Esophagus muscularis mucosa (tissue), 3 donors: ENCODE results near the gene ADAM22.

Experiments used
- POLR2A ChIP-seq: fragments of 450-650 bp; IDR thresholded peaks from one replicate; pipeline ENCODE4 v1.6.1; 2017; ENCODE audit warnings: antibody characterized with exemption, moderate library complexity, mild to moderate bottlenecking, low read depth
- TF ChIP-seq, protein P1 (sequence below), 3 experiments: fragments of 200-600 bp in 2 of 3; fragments of 450-650 bp in 1 of 3; sonication (generic) in 2 of 3; IDR thresholded peaks; one replicate each; pipeline ENCODE4 v1.5.1; 2017 to 2019; ENCODE audit warnings: antibody characterized with exemption in 3 of 3, mild to moderate bottlenecking in 2 of 3, moderate library complexity in 1 of 3

GRCh38 chr7:88208521-88208920 is 274.5 kb downstream of the ADAM22 start:
- no peak for TF ChIP-seq POLR2A
- TF ChIP-seq, protein P1, sequence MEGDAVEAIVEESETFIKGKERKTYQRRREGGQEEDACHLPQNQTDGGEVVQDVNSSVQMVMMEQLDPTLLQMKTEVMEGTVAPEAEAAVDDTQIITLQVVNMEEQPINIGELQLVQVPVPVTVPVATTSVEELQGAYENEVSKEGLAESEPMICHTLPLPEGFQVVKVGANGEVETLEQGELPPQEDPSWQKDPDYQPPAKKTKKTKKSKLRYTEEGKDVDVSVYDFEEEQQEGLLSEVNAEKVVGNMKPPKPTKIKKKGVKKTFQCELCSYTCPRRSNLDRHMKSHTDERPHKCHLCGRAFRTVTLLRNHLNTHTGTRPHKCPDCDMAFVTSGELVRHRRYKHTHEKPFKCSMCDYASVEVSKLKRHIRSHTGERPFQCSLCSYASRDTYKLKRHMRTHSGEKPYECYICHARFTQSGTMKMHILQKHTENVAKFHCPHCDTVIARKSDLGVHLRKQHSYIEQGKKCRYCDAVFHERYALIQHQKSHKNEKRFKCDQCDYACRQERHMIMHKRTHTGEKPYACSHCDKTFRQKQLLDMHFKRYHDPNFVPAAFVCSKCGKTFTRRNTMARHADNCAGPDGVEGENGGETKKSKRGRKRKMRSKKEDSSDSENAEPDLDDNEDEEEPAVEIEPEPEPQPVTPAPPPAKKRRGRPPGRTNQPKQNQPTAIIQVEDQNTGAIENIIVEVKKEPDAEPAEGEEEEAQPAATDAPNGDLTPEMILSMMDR (IDR thresholded peaks at IDR 0.05) = no peak
